ENCODE data around the gene RCAN1. TPM values are rescaled to one million over a fixed set of nuclear protein-coding genes. Genes with fewer than 3 reads are reported as not detected.

RCAN1 gene
- total and polyA plus RNA-seq, 2 of the 8 experiments (the other 6 are each of a cell fraction or from before 2014, with no cell fraction given), result 1.7 to 6.4 TPM

GRCh38 chr21:34613679-34614627, 960 bp downstream of the RCAN1 start:
- CTCF ChIA-PET (ENCODE audit: partially characterized antibody), result interaction anchor here (0.9 to 5.3 kb wide), 4 partner anchors 12 to 107 kb away, joined by 3 to 32 read pairs (median 16); no protein-coding TSS in a partner anchor
- H3K23ac ChIP-seq (ENCODE audit: insufficient read length), result no peak overlapping the region
- H3K9ac ChIP-seq (replicated peaks in 1 of 4; ENCODE audit: extremely low read depth in 1 of 4, low read depth in 3 of 4, low read length in 3 of 4), result no peak overlapping the region
- TF ChIP-seq JUN (IDR thresholded peaks at IDR 0.05; ENCODE audit: low read depth, low read length), result no peak
- TF ChIP-seq CBX5 (IDR thresholded peaks at IDR 0.05; ENCODE audit: low read depth, low read length), result no peak
- no peak for TF ChIP-seq CEBPB (IDR thresholded peaks at IDR 0.05; ENCODE audit: low read depth, low read length)
- TF ChIP-seq POLR2A (IDR thresholded peaks at IDR 0.05; ENCODE audit: control extremely low read depth in 1 of 2, low read depth in 2 of 2, low read length in 2 of 2), result no peak
- no peak for TF ChIP-seq E2F6 (IDR thresholded peaks at IDR 0.05)
- TF ChIP-seq SUZ12 (IDR thresholded peaks at IDR 0.05; ENCODE audit: low read length), result peak; percentile 59; the same call in 1 of the 2 replicates
- no peak for TF ChIP-seq SP4 (IDR thresholded peaks at IDR 0.05; ENCODE audit: low read length)
- no peak for TF ChIP-seq CTBP2 (IDR thresholded peaks at IDR 0.05; ENCODE audit: borderline replicate concordance, insufficient read depth, insufficient read length, low read length)
- no peak for TF ChIP-seq POU5F1 (IDR thresholded peaks at IDR 0.05; ENCODE audit: low read depth, low read length)
- no peak for TF ChIP-seq SP2 (IDR thresholded peaks at IDR 0.05; ENCODE audit: low read length)
- peak; percentile 66 for TF ChIP-seq EZH2 (IDR thresholded peaks at IDR 0.05; ENCODE audit: low read depth, low read length, severe bottlenecking)

More at GRCh38 chr21:34613679-34614627, 960 bp downstream of the RCAN1 start:
- H3K4ac ChIP-seq (replicated peaks; ENCODE audit: insufficient read length, low read depth, low read length), result no peak overlapping the region
- no peak overlapping the region for H2BK120ac ChIP-seq (replicated peaks; ENCODE audit: low read depth, low read length)
- no peak overlapping the region for H2BK20ac ChIP-seq (ENCODE audit: low read length)
- no peak overlapping the region for H2BK5ac ChIP-seq (ENCODE audit: low read depth, low read length)
- H3K4me2 ChIP-seq (ENCODE audit: insufficient read depth in 1 of 2, low read depth in 2 of 2, low read length in 2 of 2), result peak overlapping the region; percentile 85 to 90
- H3K14ac ChIP-seq (ENCODE audit: insufficient read length), result no peak overlapping the region
- H2BK15ac ChIP-seq (ENCODE audit: low read length), result no peak overlapping the region
- no peak overlapping the region for H4K5ac ChIP-seq (ENCODE audit: insufficient read length, low read depth, low read length)
- peak overlapping the region; percentile 43 to 69 (median 54) for H3K4me3 ChIP-seq (ENCODE audit: extremely low read depth in 1 of 4, insufficient read depth in 2 of 4, low read depth in 3 of 4, low read length in 4 of 4)
- H4K20me1 ChIP-seq (replicated peaks in 1 of 2; ENCODE audit: control insufficient read depth in 1 of 2, insufficient read depth in 2 of 2, low read length in 2 of 2), result peaks cover 0 to 1% of the 10 kb centered on the region in 2 experiments
- no peak overlapping the region; the same call in 1 of the 2 replicates for H4K8ac ChIP-seq (ENCODE audit: extremely low read depth, insufficient read depth, low read length)
- DNase-seq (ENCODE audit: low read depth in 1 of 2, low spot score in 2 of 2) (no peak), FAIRE-seq (no peak)
- H3K79me2 ChIP-seq (ENCODE audit: control insufficient read depth in 1 of 2, insufficient read depth in 2 of 2, low read length in 2 of 2), result no peaks in the 10 kb centered on the region
- H2AFZ ChIP-seq (ENCODE audit: low read length), result peak overlapping the region; percentile 46; the same call in 1 of the 2 replicates
- H3K23me2 ChIP-seq (ENCODE audit: low read depth, low read length), result peaks cover 7% of the 10 kb centered on the region; the same call in 1 of the 2 replicates
- POLR2A ChIA-PET (ENCODE audit: partially characterized antibody), result interaction anchor here (1.2 kb wide), 1 partner anchor 9 kb away, joined by 3 read pairs; no protein-coding TSS in a partner anchor
- WGBS, 2 experiments (ENCODE audit: extremely low coverage in 1 of 2, insufficient coverage in 1 of 2, insufficient read length in 1 of 2, insufficient replicate concordance in 2 of 2, low coverage in 1 of 2, low lambda C conversion rate in 2 of 2, missing lambda C conversion rate in 1 of 2), result 16% methylated on average over 40 of the region's 43 CpGs; no CpG with 5 or more reads in 1 of the 2 experiments
- no peaks in the 10 kb centered on the region for H3K79me1 ChIP-seq (ENCODE audit: low read depth, low read length)
- no peaks in the 10 kb centered on the region for H3K36me3 ChIP-seq (ENCODE audit: control insufficient read depth in 2 of 4, insufficient read depth in 4 of 4, low read length in 3 of 4)
- no peak overlapping the region for H3K18ac ChIP-seq (ENCODE audit: extremely low read depth, low read length)
- no peak overlapping the region for H3K56ac ChIP-seq (replicated peaks; ENCODE audit: insufficient read length, low read depth, low read length)
- H2BK12ac ChIP-seq (ENCODE audit: low read depth, low read length), result no peak overlapping the region
- no peak overlapping the region for H3K27ac ChIP-seq (ENCODE audit: low read depth, low read length)
- H3K4me1 ChIP-seq (replicated peaks in 1 of 4; ENCODE audit: control insufficient read depth in 3 of 4, insufficient read depth in 4 of 4, low read length in 3 of 4), result peaks cover 0 to 6% (median 2%) of the 10 kb centered on the region in 4 experiments; a peak in 3 of 7 replicates
- no peak overlapping the region for H4K91ac ChIP-seq (replicated peaks; ENCODE audit: insufficient read length, low read length)
- H3K9me3 ChIP-seq (ENCODE audit: insufficient read depth in 2 of 2, low read depth in 1 of 2, low read length in 1 of 2), result no peaks in the 10 kb centered on the region
- no peak overlapping the region for H2AK5ac ChIP-seq (ENCODE audit: low read depth, low read length)
- peaks cover 7 to 23% (median 16%) of the 10 kb centered on the region in 4 experiments for H3K27me3 ChIP-seq (replicated peaks in 1 of 4; ENCODE audit: control insufficient read depth in 3 of 4, extremely low read depth in 1 of 4, insufficient read depth in 3 of 4, low read length in 3 of 4)
